WI38 (cell line): ENCODE results near the gene CPT1A.
"Not testable (repeated sequence)": the region's sequence is repeated elsewhere in the genome, so short reads cannot be mapped to it uniquely, and the experiment has no call there.

Experiments
- H3K4me3 ChIP-seq: 2 replicates; pipeline ENCODE4 v1.5.1; 2011; ENCODE audit warnings: low read depth, mild to moderate bottlenecking, control low read depth, low read length
- CTCF ChIP-seq: IDR thresholded peaks from 2 replicates; pipeline ENCODE4 v1.5.1; 2012; ENCODE audit warnings: low read depth, mild to moderate bottlenecking, control low read depth, low read length

Gene CPT1A

GRCh38 chr11:68862421-68862820 is 20.7 kb upstream of the CPT1A start:
- no peak overlapping the region for H3K4me3 ChIP-seq
- no peak for TF ChIP-seq CTCF

- TF ChIP-seq CTCF, result no peak
- no peak overlapping the region for H3K4me3 ChIP-seq
Measured at GRCh38 chr11:68859123-68859522, 17.4 kb upstream of the CPT1A start.

GRCh38 chr11:68857037-68857586 is 15.4 kb upstream of the CPT1A start:
- no peak overlapping the region for H3K4me3 ChIP-seq
- no peak for TF ChIP-seq CTCF

GRCh38 chr11:68856425-68857030 is 14.8 kb upstream of the CPT1A start:
- H3K4me3 ChIP-seq, result not testable (repeated sequence)

GRCh38 chr11:68855205-68855981 is 13.7 kb upstream of the CPT1A start:
- peak overlapping the region; percentile 47 for H3K4me3 ChIP-seq
- TF ChIP-seq CTCF, result no peak

- no peak overlapping the region for H3K4me3 ChIP-seq
- no peak for TF ChIP-seq CTCF
Measured at GRCh38 chr11:68854273-68854958, 12.7 kb upstream of the CPT1A start.

GRCh38 chr11:68852628-68853027 is 10.9 kb upstream of the CPT1A start:
- no peak for TF ChIP-seq CTCF
- H3K4me3 ChIP-seq, result no peak overlapping the region
